NCI-H1436 (cell line): ENCODE measurements around the gene KCNMB2.

Experiments used
- DNase-seq: peaks from one replicate; lab custom pipeline; 2025; lab: John Stamatoyannopoulos, UW

The KCNMB2 gene

GRCh38 chr3:178646186-178646862 is 110.1 kb downstream of the KCNMB2 start:
- no peak for DNase-seq

GRCh38 chr3:178655488-178655887 is 119.3 kb downstream of the KCNMB2 start:
- no peak for DNase-seq

GRCh38 chr3:178658694-178659325 is 122.6 kb downstream of the KCNMB2 start:
- DNase-seq, result no peak

- no peak for DNase-seq
Measured at GRCh38 chr3:178663201-178663934, 127.1 kb downstream of the KCNMB2 start.

- DNase-seq, result no peak
Measured at GRCh38 chr3:178665747-178666146, 129.5 kb downstream of the KCNMB2 start.

GRCh38 chr3:178669022-178669601 is 132.9 kb downstream of the KCNMB2 start:
- no peak for DNase-seq

- DNase-seq, result no peak
Measured at GRCh38 chr3:178669758-178670157, 133.5 kb downstream of the KCNMB2 start.

GRCh38 chr3:178671377-178671776 is 135.1 kb downstream of the KCNMB2 start:
- peak; percentile 11 for DNase-seq

GRCh38 chr3:178671791-178672190 is 135.6 kb downstream of the KCNMB2 start:
- DNase-seq, result no peak

- DNase-seq, result no peak
Measured at GRCh38 chr3:178672275-178672674, 136.0 kb downstream of the KCNMB2 start.

GRCh38 chr3:178673529-178673928 is 137.3 kb downstream of the KCNMB2 start:
- DNase-seq, result no peak

GRCh38 chr3:178676077-178676476 is 139.8 kb downstream of the KCNMB2 start:
- DNase-seq, result no peak

- DNase-seq, result no peak
Measured at GRCh38 chr3:178676942-178677790, 140.9 kb downstream of the KCNMB2 start.

- DNase-seq, result no peak
Measured at GRCh38 chr3:178677961-178678360, 141.7 kb downstream of the KCNMB2 start.

GRCh38 chr3:178680037-178680436 is 143.8 kb downstream of the KCNMB2 start:
- no peak for DNase-seq

- DNase-seq, result no peak
Measured at GRCh38 chr3:178680489-178680888, 144.3 kb downstream of the KCNMB2 start.

- DNase-seq, result no peak
Measured at GRCh38 chr3:178684881-178685590, 148.8 kb downstream of the KCNMB2 start.

- DNase-seq, result no peak
Measured at GRCh38 chr3:178685591-178685906, 149.3 kb downstream of the KCNMB2 start.

- no peak for DNase-seq
Measured at GRCh38 chr3:178686826-178687225, 150.6 kb downstream of the KCNMB2 start.

GRCh38 chr3:178690571-178690970 is 154.3 kb downstream of the KCNMB2 start:
- no peak for DNase-seq

- no peak for DNase-seq
Measured at GRCh38 chr3:178699364-178699763, 163.1 kb downstream of the KCNMB2 start.
